Ascending aorta (tissue), 2 donors: ENCODE results near the gene KHNYN. TPM values are rescaled to one million over a fixed set of nuclear protein-coding genes. Genes with fewer than 3 reads are reported as not detected.
A peak's percentile ranks its signal among the peaks of the same experiment; 100 is the strongest.

Experiments used
- DNase-seq, 2 donors: peaks; one replicate each; pipeline ENCODE4 v3.0.0-alpha.2; 2019; ENCODE audit warnings: low spot score in 2 of 2
- H3K27ac ChIP-seq, 2 donors: fragments of 200-600 bp; sonication (generic); one replicate each; pipeline ENCODE4 v1.5.1; 2016 to 2017; ENCODE audit warnings: mild to moderate bottlenecking in 1 of 2
- H3K27me3 ChIP-seq: fragments of 200-600 bp; sonication (generic); one replicate; pipeline ENCODE4 v1.5.1; 2017
- H3K36me3 ChIP-seq, 2 donors: fragments of 200-600 bp; sonication (generic); one replicate each; pipeline ENCODE4 v1.5.1; 2016
- H3K4me1 ChIP-seq, 2 donors: fragments of 200-600 bp; sonication (generic); one replicate each; pipeline ENCODE4 v1.5.1; 2016 to 2017; ENCODE audit warnings: mild to moderate bottlenecking in 1 of 2
- H3K4me3 ChIP-seq, 2 donors: fragments of 200-600 bp; sonication (generic); one replicate each; pipeline ENCODE4 v1.5.1; 2016 to 2017; ENCODE audit warnings: mild to moderate bottlenecking in 1 of 2
- H3K9me3 ChIP-seq, 2 donors: fragments of 200-600 bp; sonication (generic); one replicate each; pipeline ENCODE4 v1.5.1; 2016
- CTCF ChIP-seq, 3 experiments: fragments of 200-600 bp in 2 of 3; fragments of 450-650 bp in 1 of 3; sonication (generic) in 2 of 3; IDR thresholded peaks; one replicate each; pipeline ENCODE4 v1.5.1; 2016 to 2019; ENCODE audit warnings: antibody characterized with exemption in 3 of 3, mild to moderate bottlenecking in 1 of 3, moderate library complexity in 1 of 3
- intact Hi-C: fragments of 100-400 bp; cut with DNase I; formaldehyde crosslinking; loops from one replicate; pipeline ENCODE4 v1.15.1; 2023
- total RNA-seq: library from RNA; depleted of rRNA; stranded (reverse); fragments of >200 nt; gene quantifications from one replicate; pipeline ENCODE4 v1.1.0, GENCODE V29; 2016

The KHNYN gene
- total RNA-seq, 1 donor from 2014 or later: 70.4 TPM

- Histone ChIP-seq H3K4me1 (peaks cover 2 to 8% of the 10 kb centered on the region in 2 donors), H3K27ac (peak within 1 kb of the TSS; percentile 47 to 59)
Measured at GRCh38 chr14:24398653-24399446, 30.9 kb upstream of the KHNYN start, which contains the start of gene NYNRIN. Gene NYNRIN, plus strand, starts transcription at chr14:24399003. Its CDS starts 244 bp downstream, at chr14:24399247.

GRCh38 chr14:24399447-24399822 lies 30.3 kb upstream of the KHNYN start:
- peaks cover 2 to 8% of the 10 kb centered on the region in 2 donors for H3K4me1 ChIP-seq
- no peak overlapping the region for H3K27ac ChIP-seq
- peak overlapping the region; percentile 73 to 76 for H3K4me3 ChIP-seq
- no peak for TF ChIP-seq CTCF (IDR thresholded peaks at IDR 0.05)
- H3K36me3 ChIP-seq: no peaks in the 10 kb centered on the region
- no peak for DNase-seq
- intact Hi-C loops: loop anchor here (1.0 to 2.0 kb wide), 3 partner anchors 29 to 33 kb away; partner anchors contain the start of genes CBLN3 and KHNYN
- no peaks in the 10 kb centered on the region for H3K9me3 ChIP-seq
- H3K27me3 ChIP-seq: no peaks in the 10 kb centered on the region

More at GRCh38 chr14:24398653-24399446, 30.9 kb upstream of the KHNYN start, which contains the start of gene NYNRIN:
- H3K36me3 ChIP-seq: no peaks in the 10 kb centered on the region
- no peak for TF ChIP-seq CTCF (IDR thresholded peaks at IDR 0.05)
- intact Hi-C loops: loop anchor here (1.0 to 2.0 kb wide), 3 partner anchors 29 to 32 kb away; partner anchors contain the start of genes CBLN3 and KHNYN
- DNase-seq: peak in 1 of 2 donors; percentile 74
- H3K27me3 ChIP-seq: no peaks in the 10 kb centered on the region
- H3K4me3 ChIP-seq: peak within 1 kb of the TSS; percentile 73 to 76
- H3K9me3 ChIP-seq: no peaks in the 10 kb centered on the region

- TF ChIP-seq CTCF (IDR thresholded peaks at IDR 0.05): no peak
- no peaks in the 10 kb centered on the region for H3K9me3 ChIP-seq
- H3K4me1 ChIP-seq: peaks cover 2 to 8% of the 10 kb centered on the region in 2 donors
- peaks cover 0 to under 1% of the 10 kb centered on the region in 2 donors for H3K36me3 ChIP-seq
- H3K27me3 ChIP-seq: no peaks in the 10 kb centered on the region
- intact Hi-C loops: loop anchor here (1.0 to 2.0 kb wide), 3 partner anchors 29 to 33 kb away; partner anchors contain the start of genes CBLN3 and KHNYN
- H3K27ac ChIP-seq: no peak overlapping the region
- DNase-seq: no peak
- H3K4me3 ChIP-seq: peak overlapping the region; percentile 73 to 76
Measured at GRCh38 chr14:24399999-24400718, 29.6 kb upstream of the KHNYN start.

DNA sequence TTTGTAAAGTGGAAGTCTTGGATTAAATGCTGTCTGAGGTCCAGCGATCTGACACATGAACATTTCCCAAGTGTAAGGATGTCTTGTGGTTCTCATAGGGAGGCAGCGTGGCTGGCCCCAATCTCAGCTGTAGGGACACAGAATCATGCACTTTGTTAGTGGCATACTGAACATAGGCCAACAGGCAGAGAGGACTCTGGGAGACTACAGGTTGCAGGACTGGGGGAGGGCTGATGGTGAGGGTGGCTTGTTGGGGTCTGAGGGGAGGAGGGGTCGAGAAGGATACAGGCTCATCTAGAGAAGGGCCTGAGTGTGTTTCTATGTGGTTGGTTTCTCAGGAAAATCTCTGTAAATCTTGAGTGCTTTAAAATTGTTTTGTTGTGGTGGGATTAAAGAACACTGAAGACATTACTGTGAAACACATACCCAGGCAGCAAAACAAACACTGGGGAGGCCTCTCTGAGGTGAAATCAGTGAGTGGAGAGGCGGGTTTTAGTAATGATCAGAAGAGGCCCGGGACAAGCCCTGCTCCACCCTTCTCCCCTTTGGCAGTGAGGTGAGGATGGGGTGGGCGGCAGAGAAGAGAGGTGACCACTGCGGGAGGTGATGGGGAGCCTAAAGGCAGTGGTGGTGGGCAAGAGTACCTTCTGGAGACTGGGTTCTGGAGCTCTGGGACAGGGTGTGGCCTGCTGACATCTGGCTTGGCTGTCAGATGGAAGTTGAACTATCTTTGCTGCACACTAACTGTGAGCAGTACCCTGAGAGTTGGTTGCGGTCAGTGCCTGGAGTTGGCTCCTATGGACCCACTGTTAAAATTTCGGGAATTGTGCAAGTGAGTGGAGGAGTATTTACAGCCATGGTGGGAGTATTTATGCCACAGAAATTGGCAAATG lies 27.7 kb upstream of the KHNYN start:
- no peak for TF ChIP-seq CTCF (IDR thresholded peaks at IDR 0.05)
- H3K4me1 ChIP-seq: peaks cover 2 to 8% of the 10 kb centered on the region in 2 donors
- H3K27ac ChIP-seq: no peak overlapping the region
- intact Hi-C loops: no loop called here
- H3K36me3 ChIP-seq: peaks cover 0 to 4% of the 10 kb centered on the region in 2 donors
- H3K4me3 ChIP-seq: no peak overlapping the region
- no peak for DNase-seq
- H3K27me3 ChIP-seq: no peaks in the 10 kb centered on the region
- H3K9me3 ChIP-seq: no peaks in the 10 kb centered on the region
